ENCODE results near the gene SPDL1.

The SPDL1 gene

GRCh38 chr5:169545762-169546161 is 37.8 kb upstream of the SPDL1 start:
- TF ChIP-seq ZFX (IDR thresholded peaks at IDR 0.05) (no peak), CTCF (conservative IDR thresholded peaks at IDR 0.05) (no peak)

GRCh38 chr5:169546346-169546745 is 37.2 kb upstream of the SPDL1 start:
- TF ChIP-seq ZFX (IDR thresholded peaks at IDR 0.05) (no peak), CTCF (conservative IDR thresholded peaks at IDR 0.05) (no peak)

More at GRCh38 chr5:169545762-169546161, 37.8 kb upstream of the SPDL1 start:
- H3K27ac ChIP-seq = no peak overlapping the region

GRCh38 chr5:169547508-169547907 is 36.1 kb upstream of the SPDL1 start:
- H3K27ac ChIP-seq = no peak overlapping the region

More at GRCh38 chr5:169546346-169546745, 37.2 kb upstream of the SPDL1 start:
- H3K27ac ChIP-seq = no peak overlapping the region

GRCh38 chr5:169548315-169548714 is 35.3 kb upstream of the SPDL1 start:
- TF ChIP-seq CTCF (conservative IDR thresholded peaks at IDR 0.05) (peak; percentile 63), ZFX (IDR thresholded peaks at IDR 0.05) (no peak)

More at GRCh38 chr5:169547508-169547907, 36.1 kb upstream of the SPDL1 start:
- TF ChIP-seq CTCF (conservative IDR thresholded peaks at IDR 0.05) (no peak), ZFX (IDR thresholded peaks at IDR 0.05) (no peak)

GRCh38 chr5:169549453-169550100 is 34.0 kb upstream of the SPDL1 start:
- no peak for TF ChIP-seq ZFX (IDR thresholded peaks at IDR 0.05)
- no peak for TF ChIP-seq CTCF (conservative IDR thresholded peaks at IDR 0.05)
- no peak overlapping the region for H3K27ac ChIP-seq

More at GRCh38 chr5:169548315-169548714, 35.3 kb upstream of the SPDL1 start:
- H3K27ac ChIP-seq = no peak overlapping the region

GRCh38 chr5:169550227-169550626 is 33.3 kb upstream of the SPDL1 start:
- no peak for TF ChIP-seq ZFX (IDR thresholded peaks at IDR 0.05)
- no peak for TF ChIP-seq CTCF (conservative IDR thresholded peaks at IDR 0.05)
- H3K27ac ChIP-seq = no peak overlapping the region

- no peak overlapping the region for H3K27ac ChIP-seq
- TF ChIP-seq ZFX (IDR thresholded peaks at IDR 0.05) (no peak), CTCF (conservative IDR thresholded peaks at IDR 0.05) (no peak)
Measured at GRCh38 chr5:169551146-169551545, 32.4 kb upstream of the SPDL1 start.

Measured in C4-2B (cell line).